ENCODE results near the gene PMVK. TPM values are rescaled to one million over a fixed set of nuclear protein-coding genes. Genes with fewer than 3 reads are reported as not detected.

PMVK gene
- total RNA-seq, 1 experiment from 2014 or later, result 26.3 TPM

DNA sequence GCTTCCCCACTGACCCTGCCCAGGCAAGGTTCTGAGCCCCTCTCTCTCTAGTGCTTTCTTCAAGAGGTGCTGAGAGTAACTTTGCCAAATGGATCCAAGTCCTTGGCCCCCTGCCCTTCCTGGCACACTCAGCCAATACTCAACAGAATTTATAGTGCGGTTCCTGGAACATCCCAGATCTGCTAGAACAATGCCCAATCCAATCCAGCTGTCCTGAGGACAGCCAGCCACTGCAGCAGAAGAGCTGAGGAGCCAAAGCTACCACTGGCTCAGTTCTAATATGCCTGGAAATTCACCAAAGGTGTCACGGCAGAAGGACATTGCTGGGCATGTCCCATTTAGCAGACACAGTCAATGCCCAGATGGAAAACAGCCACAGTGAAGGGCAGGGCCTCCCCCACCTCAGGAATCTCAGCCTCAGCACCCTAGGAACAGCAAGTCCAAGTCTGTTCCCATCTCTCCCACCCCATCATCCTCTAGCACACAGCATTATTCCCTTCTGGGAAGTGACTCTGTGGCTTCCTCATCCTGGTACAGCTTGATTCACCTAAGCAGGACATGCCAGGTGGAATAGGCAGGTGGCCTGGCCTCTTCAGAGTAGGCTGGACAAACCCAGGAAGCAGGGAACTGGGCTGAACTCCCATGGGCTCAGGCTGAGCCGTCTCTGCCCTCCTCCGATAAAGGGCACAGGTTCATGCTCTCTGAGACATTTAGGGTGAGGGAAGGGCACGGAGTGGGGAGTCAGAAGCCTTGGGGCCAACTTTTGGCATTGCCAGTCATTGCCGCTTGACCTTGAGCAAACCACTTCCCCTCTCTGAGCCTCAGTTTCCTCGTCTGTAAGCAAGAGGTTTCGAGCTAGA is 24.6 kb downstream of the PMVK start:
- Histone ChIP-seq H2BK120ac (ENCODE audit: low read depth, low read length, poor library complexity, severe bottlenecking) (no peak overlapping the region), H3K23ac (ENCODE audit: insufficient read length, low read depth, low read length) (no peak overlapping the region), H2AFZ (ENCODE audit: low read length) (no peak overlapping the region), H3T11ph (ENCODE audit: low read length) (no peak overlapping the region), H4K91ac (ENCODE audit: insufficient read length, low read depth, low read length) (no peak overlapping the region), H3K23me2 (ENCODE audit: insufficient read length, low read depth, low read length, poor library complexity, severe bottlenecking) (no peaks in the 10 kb centered on the region), H4K5ac (ENCODE audit: insufficient read length, low read depth, low read length) (no peak overlapping the region), H3K4ac (ENCODE audit: low read depth, low read length) (no peak overlapping the region), H3K14ac (ENCODE audit: insufficient read depth, low read length) (no peak overlapping the region), H3K27me3 (ENCODE audit: insufficient read depth, low read length) (no peaks in the 10 kb centered on the region), H3K4me1 (ENCODE audit: insufficient read depth, low read length) (no peaks in the 10 kb centered on the region), H2BK12ac (ENCODE audit: insufficient read length, low read depth, low read length) (no peak overlapping the region), H3K9ac (ENCODE audit: extremely low read depth, insufficient read length, low read length) (no peak overlapping the region), H2BK5ac (ENCODE audit: insufficient read length, low read length) (no peak overlapping the region), H2AK5ac (ENCODE audit: insufficient read length, low read length) (no peak overlapping the region), H4K8ac (replicated peaks; ENCODE audit: insufficient read length, low read depth, low read length) (no peak overlapping the region), H3K79me1 (ENCODE audit: insufficient read depth, low read depth, low read length, poor library complexity, severe bottlenecking) (no peaks in the 10 kb centered on the region), H3K9me3 (ENCODE audit: control insufficient read depth, low read depth, low read length) (peaks cover 7% of the 10 kb centered on the region), H3K4me2 (ENCODE audit: insufficient read depth, insufficient read length, low read length) (no peak overlapping the region), H3K56ac (ENCODE audit: insufficient read length, low read depth, low read length) (no peak overlapping the region), H4K20me1 (ENCODE audit: control insufficient read depth, insufficient read depth, insufficient read length) (no peaks in the 10 kb centered on the region), H3K79me2 (ENCODE audit: insufficient read depth, low read length) (no peaks in the 10 kb centered on the region), H3K27ac (ENCODE audit: insufficient read length, low read depth, low read length) (no peak overlapping the region), H3K18ac (ENCODE audit: insufficient read length, low read depth, low read length) (no peak overlapping the region), H2BK15ac (ENCODE audit: low read depth, low read length) (no peak overlapping the region), H2BK20ac (ENCODE audit: low read depth, low read length, poor library complexity, severe bottlenecking) (no peak overlapping the region)
- peaks cover 3 to 16% (median 7%) of the 10 kb centered on the region in 3 experiments; a peak in 5 of 7 replicates for H3K36me3 Mint-ChIP-seq (ENCODE audit: insufficient read depth in 1 of 3, low read depth in 3 of 3)
- DNase-seq, result no peak
- TF ChIP-seq, protein P1, sequence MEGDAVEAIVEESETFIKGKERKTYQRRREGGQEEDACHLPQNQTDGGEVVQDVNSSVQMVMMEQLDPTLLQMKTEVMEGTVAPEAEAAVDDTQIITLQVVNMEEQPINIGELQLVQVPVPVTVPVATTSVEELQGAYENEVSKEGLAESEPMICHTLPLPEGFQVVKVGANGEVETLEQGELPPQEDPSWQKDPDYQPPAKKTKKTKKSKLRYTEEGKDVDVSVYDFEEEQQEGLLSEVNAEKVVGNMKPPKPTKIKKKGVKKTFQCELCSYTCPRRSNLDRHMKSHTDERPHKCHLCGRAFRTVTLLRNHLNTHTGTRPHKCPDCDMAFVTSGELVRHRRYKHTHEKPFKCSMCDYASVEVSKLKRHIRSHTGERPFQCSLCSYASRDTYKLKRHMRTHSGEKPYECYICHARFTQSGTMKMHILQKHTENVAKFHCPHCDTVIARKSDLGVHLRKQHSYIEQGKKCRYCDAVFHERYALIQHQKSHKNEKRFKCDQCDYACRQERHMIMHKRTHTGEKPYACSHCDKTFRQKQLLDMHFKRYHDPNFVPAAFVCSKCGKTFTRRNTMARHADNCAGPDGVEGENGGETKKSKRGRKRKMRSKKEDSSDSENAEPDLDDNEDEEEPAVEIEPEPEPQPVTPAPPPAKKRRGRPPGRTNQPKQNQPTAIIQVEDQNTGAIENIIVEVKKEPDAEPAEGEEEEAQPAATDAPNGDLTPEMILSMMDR (conservative IDR thresholded peaks at IDR 0.05), result no peak
- WGBS (ENCODE audit: extremely low coverage, insufficient read length, low lambda C conversion rate), result no CpG with 5 or more reads among the region's 8 CpGs
- H3K9me3 Mint-ChIP-seq, result peaks cover 19 to 21% of the 10 kb centered on the region in 2 experiments
- no peak overlapping the region; a peak in 1 of 5 replicates for H3K4me3 Mint-ChIP-seq
- 0 out of 7 replicates have a peak overlapping the region, but pooled peaks of 1 of the 3 experiments have one; percentile 34 for H3K27ac Mint-ChIP-seq
- H3K4me1 Mint-ChIP-seq, result peaks cover 0 to 4% of the 10 kb centered on the region in 2 experiments; a peak in 1 of 4 replicates
- H3K27me3 Mint-ChIP-seq (ENCODE audit: low read depth), result peaks cover 11% of the 10 kb centered on the region

All from H9 (cell line).